ENCODE measurements around the gene GOLGB1.

DNA sequence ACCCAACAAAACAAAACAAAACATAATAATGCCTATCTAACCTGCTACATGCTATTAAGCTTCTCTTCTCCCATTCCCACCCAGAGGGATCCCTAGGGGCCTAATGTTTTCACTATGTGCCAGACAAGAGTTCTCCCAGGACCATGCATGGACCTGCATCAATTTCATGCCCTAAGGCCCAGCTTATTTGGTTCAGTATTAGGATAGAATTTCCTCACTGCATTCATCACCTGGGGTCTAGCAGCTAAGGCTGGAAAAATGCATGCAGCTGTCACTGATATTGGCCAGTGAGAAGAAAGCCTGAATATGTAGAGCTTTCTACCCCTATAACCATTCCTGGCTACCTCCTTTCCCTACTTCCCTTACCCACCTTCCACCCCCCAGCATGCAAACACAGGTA is 86.8 kb downstream of the GOLGB1 start:
- no peak for TF ChIP-seq EZH2 (IDR thresholded peaks at IDR 0.05; ENCODE audit: insufficient read depth, poor library complexity, severe bottlenecking)
- no peak for TF ChIP-seq EZH2phosphoT487 (IDR thresholded peaks at IDR 0.05; ENCODE audit: insufficient read depth, low read depth)
